Transverse colon (tissue), 3 donors: ENCODE data around the gene PTPRD.

ENCODE experiments used
- CTCF ChIP-seq, 5 experiments: fragments of 200-600 bp in 3 of 5; fragments of 450-650 bp in 2 of 5; sonication (generic) in 3 of 5; IDR thresholded peaks; 1 replicate in 2 of 5; 2 replicates in 3 of 5; pipeline ENCODE4 v1.5.1; 2016 to 2017; ENCODE audit warnings: antibody characterized with exemption in 5 of 5, inconsistent platforms in 3 of 5, mild to moderate bottlenecking in 2 of 5, moderate library complexity in 1 of 5
- POLR2A ChIP-seq: fragments of 450-650 bp; IDR thresholded peaks from one replicate; pipeline ENCODE4 v1.6.1; 2016; ENCODE audit warnings: antibody characterized with exemption, mild to moderate bottlenecking, moderate library complexity

GRCh38 chr9:8473244-8474020 is 2139.4 kb downstream of the PTPRD start:
- TF ChIP-seq POLR2A (no peak), CTCF (IDR thresholded peaks at IDR 0.05) (no peak)
